IMR-90 (cell line): ENCODE results near the gene CSNK1G2. TPM values are rescaled to one million over a fixed set of nuclear protein-coding genes. Genes with fewer than 3 reads are reported as not detected.

Source experiments
- ATAC-seq: fragments of 200-7000 bp; cut with Tn5 transposase; 2 replicates; pipeline ENCODE4 v1.9.1; 2020; ENCODE audit warnings: low read depth, mild to moderate bottlenecking, moderate library complexity
- BruUV-seq: library from RNA; stranded (reverse); fragments of 400-500 nt; replicated peaks from 2 replicates; lab custom pipeline; 2021; lab: Mats Ljungman, UMichigan
- CTCF ChIA-PET: fragments of 300-600 bp; formaldehyde crosslinking; extraction: SDS; loops from one replicate; lab custom pipeline; 2021; ENCODE audit warnings: antibody characterized with exemption; lab: Yijun Ruan, JAX
- POLR2A ChIA-PET: fragments of 300-600 bp; sonication (Branson Sonifier 250); formaldehyde crosslinking; loops from one replicate; lab custom pipeline; 2022; ENCODE audit warnings: antibody characterized with exemption; ENCODE audit not compliant: unreplicated experiment; lab: Charles Lee
- DNase-seq: peaks from one replicate; pipeline ENCODE4 v3.0.0; 2013
- H2AFZ ChIP-seq: replicated peaks from 2 replicates; pipeline ENCODE3; 2013; ENCODE audit warnings: low read length, mild to moderate bottlenecking; ENCODE audit not compliant: poor library complexity
- H2AK5ac ChIP-seq: 2 replicates; pipeline ENCODE4 v1.6.1; 2013; ENCODE audit warnings: low read depth, low read length, inconsistent platforms
- H2AK9ac ChIP-seq: replicated peaks from 2 replicates; pipeline ENCODE3; 2013; ENCODE audit warnings: mild to moderate bottlenecking, low read depth, low read length, moderate library complexity; ENCODE audit not compliant: poor library complexity
- H2BK120ac ChIP-seq: 2 replicates; pipeline ENCODE4 v1.6.1; 2013; ENCODE audit warnings: low read depth, low read length, inconsistent platforms
- H2BK15ac ChIP-seq: 3 replicates; pipeline ENCODE4 v1.6.1; 2013; ENCODE audit warnings: low read depth, low read length, inconsistent platforms
- H2BK20ac ChIP-seq: 2 replicates; pipeline ENCODE4 v1.6.1; 2013; ENCODE audit warnings: low read depth, mild to moderate bottlenecking, inconsistent platforms, low read length, moderate library complexity
- H2BK5ac ChIP-seq: 2 replicates; pipeline ENCODE4 v1.6.1; 2013; ENCODE audit warnings: mild to moderate bottlenecking, low read depth, low read length, inconsistent platforms; ENCODE audit not compliant: poor library complexity, severe bottlenecking
- H3K14ac ChIP-seq: replicated peaks from 2 replicates; pipeline ENCODE4 v1.6.1; 2013; ENCODE audit warnings: low read depth, low read length, inconsistent platforms
- H3K18ac ChIP-seq: 2 replicates; pipeline ENCODE4 v1.6.1; 2013; ENCODE audit warnings: low read depth, low read length, control low read depth
- H3K23ac ChIP-seq: 2 replicates; pipeline ENCODE4 v1.6.1; 2013; ENCODE audit warnings: low read depth, low read length, inconsistent platforms
- H3K27ac ChIP-seq: 2 replicates; pipeline ENCODE4 v1.5.1; 2013; ENCODE audit warnings: mild to moderate bottlenecking, control low read depth, low read length; ENCODE audit not compliant: insufficient read depth
- H3K27me3 ChIP-seq: 2 replicates; pipeline ENCODE4 v1.6.1; 2013; ENCODE audit warnings: low read length; ENCODE audit not compliant: control insufficient read depth, insufficient read depth
- H3K36me3 ChIP-seq: 2 replicates; pipeline ENCODE4 v1.6.1; 2013; ENCODE audit warnings: low read length, mixed read lengths; ENCODE audit not compliant: control insufficient read depth, insufficient read depth
- H3K4ac ChIP-seq: 2 replicates; pipeline ENCODE4 v1.6.1; 2013; ENCODE audit warnings: low read depth, low read length, inconsistent platforms
- H3K4me1 ChIP-seq: 2 replicates; pipeline ENCODE4 v1.6.1; 2013; ENCODE audit warnings: low read length, mixed read lengths; ENCODE audit not compliant: control insufficient read depth, insufficient read depth
- H3K4me2 ChIP-seq: 2 replicates; pipeline ENCODE4 v1.6.1; 2013; ENCODE audit warnings: low read depth, mild to moderate bottlenecking, control low read depth, low read length, moderate library complexity
- H3K4me3 ChIP-seq: 2 replicates; pipeline ENCODE4 v1.5.1; 2013; ENCODE audit warnings: low read depth, mild to moderate bottlenecking, control low read depth, low read length, moderate library complexity; ENCODE audit not compliant: insufficient read depth
- H3K56ac ChIP-seq: 2 replicates; pipeline ENCODE4 v1.6.1; 2013; ENCODE audit warnings: low read length, inconsistent platforms; ENCODE audit not compliant: insufficient read depth; ENCODE audit errors: extremely low read depth
- H3K79me1 ChIP-seq, 2 experiments: 2 replicates each; pipeline ENCODE4 v1.6.1; 2013; ENCODE audit warnings: low read length in 2 of 2, inconsistent platforms in 1 of 2, low read depth in 1 of 2
- H3K9ac ChIP-seq: 2 replicates; pipeline ENCODE4 v1.6.1; 2013; ENCODE audit warnings: low read depth, low read length, control low read depth
- H3K9me1 ChIP-seq: 2 replicates; pipeline ENCODE4 v1.6.1; 2013; ENCODE audit warnings: low read length, inconsistent platforms; ENCODE audit not compliant: insufficient read depth
- H3K9me3 ChIP-seq: 2 replicates; pipeline ENCODE4 v1.6.1; 2013; ENCODE audit warnings: low read length; ENCODE audit not compliant: control insufficient read depth, insufficient read depth
- H4K20me1 ChIP-seq: 2 replicates; pipeline ENCODE4 v1.6.1; 2013; ENCODE audit warnings: low read length, inconsistent platforms; ENCODE audit not compliant: insufficient read depth
- H4K5ac ChIP-seq: 2 replicates; pipeline ENCODE4 v1.6.1; 2013; ENCODE audit warnings: mild to moderate bottlenecking, low read depth, low read length, control low read depth
- H4K8ac ChIP-seq, 2 experiments: 2 replicates each; pipeline ENCODE4 v1.6.1; 2013; ENCODE audit warnings: low read depth in 2 of 2, low read length in 2 of 2, control low read depth in 1 of 2, inconsistent platforms in 1 of 2
- H4K91ac ChIP-seq: 2 replicates; pipeline ENCODE4 v1.6.1; 2013; ENCODE audit warnings: low read depth, low read length, inconsistent platforms; ENCODE audit not compliant: insufficient read depth
- BHLHE40 ChIP-seq: fragments of 150-350 bp; IDR thresholded peaks from 2 replicates; pipeline ENCODE4 v1.6.1; 2016; ENCODE audit warnings: mild to moderate bottlenecking, low read depth, low read length
- CTCF ChIP-seq: conservative IDR thresholded peaks from 2 replicates; pipeline ENCODE4 v1.5.1; 2012; ENCODE audit warnings: mild to moderate bottlenecking, low read depth, low read length, improper control_type of control experiment
- ELK1 ChIP-seq: fragments of 150-350 bp; IDR thresholded peaks from 2 replicates; pipeline ENCODE4 v1.6.1; 2016; ENCODE audit warnings: low read depth, mild to moderate bottlenecking, low read length, moderate library complexity, borderline replicate concordance
- FOS ChIP-seq: fragments of 150-350 bp; IDR thresholded peaks from 2 replicates; pipeline ENCODE4 v1.6.1; 2016; ENCODE audit warnings: low read depth, low read length
- MAFK ChIP-seq: IDR thresholded peaks from 2 replicates; pipeline ENCODE4 v1.6.1; 2012; ENCODE audit warnings: low read depth, low read length, improper control_type of control experiment
- MAZ ChIP-seq: IDR thresholded peaks from 2 replicates; pipeline ENCODE4 v1.6.1; 2012; ENCODE audit warnings: low read depth, mild to moderate bottlenecking, low read length, improper control_type of control experiment, moderate library complexity, borderline replicate concordance
- MXI1 ChIP-seq: IDR thresholded peaks from 2 replicates; pipeline ENCODE4 v1.6.1; 2012; ENCODE audit warnings: low read depth, mild to moderate bottlenecking, low read length, moderate library complexity, borderline replicate concordance
- NFE2L2 ChIP-seq: fragments of 150-350 bp; IDR thresholded peaks from 2 replicates; pipeline ENCODE4 v1.6.1; 2016; ENCODE audit warnings: low read depth, mild to moderate bottlenecking, low read length
- POLR2A ChIP-seq: IDR thresholded peaks from 2 replicates; pipeline ENCODE4 v1.6.1; 2012; ENCODE audit warnings: mild to moderate bottlenecking, low read depth, low read length
- RCOR1 ChIP-seq: IDR thresholded peaks from 2 replicates; pipeline ENCODE4 v1.6.1; 2012; ENCODE audit warnings: mild to moderate bottlenecking, low read length, improper control_type of control experiment; ENCODE audit not compliant: insufficient replicate concordance
- RFX5 ChIP-seq: IDR thresholded peaks from 2 replicates; pipeline ENCODE4 v1.8.0; 2012; ENCODE audit warnings: low read depth, mild to moderate bottlenecking, low read length, moderate library complexity
- SMC3 ChIP-seq: fragments of 150-350 bp; IDR thresholded peaks from 2 replicates; pipeline ENCODE4 v1.6.1; 2016; ENCODE audit warnings: low read depth, mild to moderate bottlenecking, antibody characterized with exemption, low read length, moderate library complexity
- USF2 ChIP-seq: fragments of 150-350 bp; IDR thresholded peaks from 2 replicates; pipeline ENCODE4 v1.6.1; 2017; ENCODE audit warnings: mild to moderate bottlenecking, antibody characterized with exemption, low read length, low read depth
- WGBS, 2 experiments: methylation state at CpG; one replicate each; pipeline versions ENCODE4 v1.1.5 to v1.1.7; 2013; ENCODE audit warnings: missing lambda C conversion rate in 2 of 2; ENCODE audit not compliant: insufficient read length in 1 of 2; ENCODE audit errors: extremely low coverage in 2 of 2; 5-methylcytosine and 5-hydroxymethylcytosine counted together
- dilution Hi-C: fragments of 300-500 bp; cut with HindIII; formaldehyde crosslinking; loops from one replicate; pipeline ENCODE4 v1.14.3; 2018; ENCODE audit warnings: low sequenced_read_pairs; ENCODE audit not compliant: unreplicated experiment
- in situ Hi-C: fragments of 300-500 bp; cut with MboI; formaldehyde crosslinking; loops from 3 replicates; pipeline ENCODE4 v1.14.3; 2019; ENCODE audit warnings: low sequenced_read_pairs, inconsistent platforms, mixed read lengths
- intact Hi-C: fragments of 100-400 bp; cut with micrococcal nuclease; formaldehyde crosslinking; loops from 2 replicates; pipeline ENCODE4 v1.10.0; 2022
- polyA plus RNA-seq, 3 experiments: library from polyadenylated mRNA; depleted of rRNA; stranded (reverse); fragments of >200 nt; gene quantifications; 2 replicates each; pipeline ENCODE4 v1.2.3, GENCODE V29; 2012; ENCODE audit warnings: low replicate concordance in 1 of 3
- total RNA-seq: library from RNA; depleted of rRNA; stranded (reverse); fragments of >200 nt; gene quantifications from 2 replicates; pipeline ENCODE4 v1.2.3, GENCODE V29; 2012

Gene CSNK1G2
- total and polyA plus RNA-seq, 2 of the 4 experiments (the other 2 are of a cell fraction), result 38.0 to 96.3 TPM

- TF ChIP-seq MAFK, result no peak
- peak; percentile 44 for TF ChIP-seq RCOR1
- TF ChIP-seq POLR2A, result peak; percentile 79
- peak; percentile 69 for TF ChIP-seq BHLHE40
- 0 out of 2 replicates have a peak, but pooled peaks have one; percentile 3 for TF ChIP-seq RFX5
- peak; percentile 92 for TF ChIP-seq USF2
- TF ChIP-seq MXI1, result peak; percentile 56; the same call in 1 of the 2 replicates
- TF ChIP-seq NFE2L2, result no peak
- TF ChIP-seq FOS, result no peak
- no peak for TF ChIP-seq CTCF
- TF ChIP-seq SMC3, result no peak
- peak; percentile 99 for TF ChIP-seq MAZ
- TF ChIP-seq ELK1, result 0 out of 2 replicates have a peak, but pooled peaks have one; percentile 6
- Histone ChIP-seq H2BK120ac (peak within 1 kb of the TSS; percentile 30), H2BK5ac (peak within 1 kb of the TSS; percentile 76), H3K9me3 (no peaks in the 10 kb centered on the region), H3K79me1 (peaks cover 17 to 44% of the 10 kb centered on the region in 2 experiments), H3K56ac (peak within 1 kb of the TSS; percentile 87), H3K18ac (peak within 1 kb of the TSS; percentile 25), H4K5ac (peak within 1 kb of the TSS; percentile 87), H3K36me3 (peaks cover 2% of the 10 kb centered on the region; the same call in 1 of the 2 replicates), H3K23ac (peak within 1 kb of the TSS; percentile 70), H3K14ac (peak within 1 kb of the TSS; percentile 91), H3K9ac (peak within 1 kb of the TSS; percentile 77), H2AFZ (peak within 1 kb of the TSS; percentile 97), H3K4me1 (peaks cover 10% of the 10 kb centered on the region), H4K20me1 (peaks cover 26% of the 10 kb centered on the region), H2AK5ac (peak within 1 kb of the TSS; percentile 98), H3K27ac (peak within 1 kb of the TSS; percentile 76), H4K91ac (peak within 1 kb of the TSS; percentile 85), H3K4me3 (peak within 1 kb of the TSS; percentile 62), H2AK9ac (peak within 1 kb of the TSS; percentile 100), H2BK20ac (0 out of 2 replicates have a peak within 1 kb of the TSS, but pooled peaks have one; percentile 3), H3K27me3 (no peaks in the 10 kb centered on the region), H2BK15ac (peak within 1 kb of the TSS; percentile 31; the same call in 1 of the 3 replicates), H3K4ac (peak within 1 kb of the TSS; percentile 95), H4K8ac (peak within 1 kb of the TSS; percentile 90 to 99), H3K9me1 (peaks cover 13% of the 10 kb centered on the region; the same call in 1 of the 2 replicates), H3K4me2 (peak within 1 kb of the TSS; percentile 87)
- in situ Hi-C loops, result no loop called here
- CTCF ChIA-PET, result interaction anchor here (0.6 kb wide), 1 partner anchor 9 kb away, joined by 3 read pairs; no protein-coding TSS in a partner anchor
- 0% methylated on average over 42 of the region's 92 CpGs; no CpG with 5 or more reads in 1 of the 2 experiments for WGBS, 2 experiments
- POLR2A ChIA-PET, result interaction anchor here (1.0 kb wide), 1 partner anchor 41 kb away, joined by 3 read pairs; no protein-coding TSS in a partner anchor
- dilution Hi-C loops, result no loop called here
- ATAC-seq (peak; percentile 99), DNase-seq (peak; percentile 99)
- intact Hi-C loops, result loop anchor here (1.0 kb wide), 2 partner anchors 20 to 41 kb away; partner anchors contain the start of gene ABHD17A
- no TSS peak for BruUV-seq
These were observed 35.7 kb upstream of the CSNK1G2 start, which contains the start of the genes ADAT3 and SCAMP4 for GRCh38 chr19:1905110-1905862. Gene ADAT3 (plus strand): TSS chr19:1905399. CDS start chr19:1912048, 6,649 bp downstream. Gene SCAMP4 (plus strand): TSS chr19:1905399. CDS start chr19:1915020, 9,621 bp downstream.
